Measurements from ENCODE around the gene TMPRSS13. TPM values are rescaled to one million over a fixed set of nuclear protein-coding genes. Genes with fewer than 3 reads are reported as not detected.

TMPRSS13 gene
- total RNA-seq, 2 experiments from 2014 or later: 2.0 to 2.6 TPM

- POLR2A ChIA-PET: interaction anchor here (0.6 kb wide), 1 partner anchor 147 kb away, joined by 3 read pairs; no protein-coding TSS in a partner anchor
- no peaks in the 10 kb centered on the region for H3K9me3 Mint-ChIP-seq
- H3K4me1 Mint-ChIP-seq (ENCODE audit: low read depth): peaks cover 6% of the 10 kb centered on the region
- CTCF ChIA-PET: no interaction called here
- H3K27me3 Mint-ChIP-seq: peaks cover 2% of the 10 kb centered on the region
- no peaks in the 10 kb centered on the region for H3K36me3 Mint-ChIP-seq
- H3K4me3 Mint-ChIP-seq: no peak overlapping the region
- no peak for DNase-seq
- intact Hi-C loops (cut with micrococcal nuclease): no loop called here
- H3K27ac Mint-ChIP-seq: no peak overlapping the region
Measured at GRCh38 chr11:117863383-117863782, 65.8 kb downstream of the TMPRSS13 start.

DNA sequence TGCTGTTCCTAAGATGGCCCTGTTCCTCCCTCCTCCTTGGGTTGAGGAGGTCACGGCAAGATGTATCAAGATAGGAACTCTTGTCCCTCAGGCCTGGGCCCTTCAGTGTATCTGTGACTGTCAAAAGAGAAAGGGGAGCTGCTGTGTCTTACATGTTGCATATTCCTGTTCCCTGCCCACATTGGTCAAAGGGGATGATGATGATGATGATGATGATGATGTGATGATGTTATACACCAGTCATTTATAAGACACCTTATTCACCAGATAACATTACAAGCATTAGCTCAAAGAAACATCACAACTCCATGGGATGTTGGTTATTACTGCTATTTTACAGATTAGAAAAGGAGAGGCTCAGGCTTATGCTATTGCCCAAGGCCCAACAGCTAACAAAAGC lies 66.4 kb downstream of the TMPRSS13 start:
- Mint-ChIP-seq H3K4me3 (no peak overlapping the region), H3K27ac (no peak overlapping the region), H3K4me1 (ENCODE audit: low read depth) (no peaks in the 10 kb centered on the region), H3K9me3 (no peaks in the 10 kb centered on the region), H3K27me3 (peaks cover 2% of the 10 kb centered on the region), H3K36me3 (no peaks in the 10 kb centered on the region)
- no peak for DNase-seq
- ChIA-PET CTCF (no interaction called here), POLR2A (no interaction called here)
- intact Hi-C loops (cut with micrococcal nuclease): no loop called here

DNA sequence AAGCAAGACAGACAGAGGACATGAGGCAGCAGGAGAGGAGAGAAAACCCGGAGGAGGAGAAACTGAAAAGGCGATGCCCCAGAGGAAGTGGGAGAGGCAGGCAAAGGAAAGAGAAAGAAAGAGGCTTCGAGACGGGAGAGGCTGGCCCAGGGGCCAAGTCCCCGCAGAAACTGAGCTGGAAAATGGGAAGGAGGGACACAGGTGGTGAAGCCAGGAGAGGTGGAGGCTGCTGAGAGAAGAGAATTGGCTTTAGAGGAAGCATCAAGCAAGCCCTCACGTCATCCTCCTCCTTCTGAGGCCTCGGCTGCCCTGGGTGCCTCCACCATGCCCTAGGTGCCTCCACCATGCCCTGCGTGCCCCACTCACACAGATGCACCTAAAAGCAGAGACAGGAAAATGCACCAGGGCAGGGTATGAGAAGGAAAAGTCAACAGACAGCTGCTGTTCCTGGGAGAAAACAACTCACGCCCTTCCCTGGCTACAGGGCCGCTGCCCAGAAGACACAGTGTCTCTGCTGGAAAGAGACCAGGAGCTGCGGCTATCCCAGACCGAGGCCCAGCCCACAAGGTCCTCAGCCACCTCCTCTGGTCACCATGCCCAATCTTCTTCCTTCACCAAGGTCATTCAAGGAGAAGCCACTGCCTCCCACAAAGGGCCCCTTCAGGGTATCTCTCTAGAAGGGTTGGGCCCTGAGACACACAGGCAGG lies 67.0 kb downstream of the TMPRSS13 start:
- CTCF ChIA-PET: no interaction called here
- POLR2A ChIA-PET: no interaction called here
- intact Hi-C loops (cut with micrococcal nuclease): no loop called here

GRCh38 chr11:117861151-117862018 lies 67.8 kb downstream of the TMPRSS13 start:
- peaks cover 4% of the 10 kb centered on the region for H3K27me3 Mint-ChIP-seq
- no peaks in the 10 kb centered on the region for H3K4me1 Mint-ChIP-seq (ENCODE audit: low read depth)
- DNase-seq: no peak
- H3K4me3 Mint-ChIP-seq: no peak overlapping the region
- no peaks in the 10 kb centered on the region for H3K9me3 Mint-ChIP-seq
- ChIA-PET POLR2A (no interaction called here), CTCF (interaction anchor here (1.5 kb wide), 1 partner anchor 18 kb away, joined by 3 read pairs; no protein-coding TSS in a partner anchor)
- H3K27ac Mint-ChIP-seq: no peak overlapping the region
- intact Hi-C loops (cut with micrococcal nuclease): no loop called here
- H3K36me3 Mint-ChIP-seq: no peaks in the 10 kb centered on the region

More for the DNA sequence above, 67.0 kb downstream of the TMPRSS13 start:
- no peak overlapping the region for H3K4me3 Mint-ChIP-seq
- no peaks in the 10 kb centered on the region for H3K9me3 Mint-ChIP-seq
- H3K27me3 Mint-ChIP-seq: peaks cover 2% of the 10 kb centered on the region
- no peak for DNase-seq
- no peaks in the 10 kb centered on the region for H3K4me1 Mint-ChIP-seq (ENCODE audit: low read depth)
- no peak overlapping the region for H3K27ac Mint-ChIP-seq
- no peaks in the 10 kb centered on the region for H3K36me3 Mint-ChIP-seq

DNA sequence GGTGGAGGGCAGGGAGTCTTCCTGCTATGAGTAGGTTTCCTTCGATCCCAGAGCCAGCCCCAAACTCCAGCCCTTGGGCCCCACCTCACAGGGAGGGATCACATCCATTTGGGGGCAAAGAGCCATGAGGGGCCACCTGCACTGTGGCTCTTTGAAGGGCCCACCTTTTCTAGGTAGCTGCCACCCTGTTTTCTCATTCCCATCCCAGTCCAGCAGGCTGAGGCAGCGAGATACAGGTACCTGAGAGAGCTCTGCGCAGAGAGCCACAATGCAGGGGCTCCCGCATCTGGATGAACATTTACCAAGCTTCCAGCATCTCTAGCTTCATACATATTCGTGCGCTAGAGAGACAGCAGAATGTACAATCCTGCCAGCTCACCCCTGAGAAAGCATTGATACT lies 69.1 kb downstream of the TMPRSS13 start:
- Mint-ChIP-seq H3K9me3 (no peaks in the 10 kb centered on the region), H3K27me3 (peaks cover 4% of the 10 kb centered on the region), H3K4me1 (ENCODE audit: low read depth) (no peaks in the 10 kb centered on the region), H3K36me3 (no peaks in the 10 kb centered on the region), H3K27ac (no peak overlapping the region), H3K4me3 (no peak overlapping the region)
- ChIA-PET CTCF (interaction anchor here (1.2 to 1.5 kb wide), 3 partner anchors 16 to 53 kb away, joined by 3 to 5 read pairs (median 3); no protein-coding TSS in a partner anchor), POLR2A (no interaction called here)
- no peak for DNase-seq
- intact Hi-C loops (cut with micrococcal nuclease): no loop called here

- Mint-ChIP-seq H3K9me3 (no peaks in the 10 kb centered on the region), H3K27ac (no peak overlapping the region), H3K4me3 (no peak overlapping the region), H3K36me3 (no peaks in the 10 kb centered on the region), H3K4me1 (ENCODE audit: low read depth) (no peaks in the 10 kb centered on the region), H3K27me3 (peaks cover 4% of the 10 kb centered on the region)
- POLR2A ChIA-PET: no interaction called here
- CTCF ChIA-PET: interaction anchor here (1.2 to 1.4 kb wide), 2 partner anchors 15 to 52 kb away, joined by 3 to 5 read pairs; no protein-coding TSS in a partner anchor
- intact Hi-C loops (cut with micrococcal nuclease): no loop called here
- DNase-seq: no peak
Measured at GRCh38 chr11:117859488-117860112, 69.6 kb downstream of the TMPRSS13 start.

DNA sequence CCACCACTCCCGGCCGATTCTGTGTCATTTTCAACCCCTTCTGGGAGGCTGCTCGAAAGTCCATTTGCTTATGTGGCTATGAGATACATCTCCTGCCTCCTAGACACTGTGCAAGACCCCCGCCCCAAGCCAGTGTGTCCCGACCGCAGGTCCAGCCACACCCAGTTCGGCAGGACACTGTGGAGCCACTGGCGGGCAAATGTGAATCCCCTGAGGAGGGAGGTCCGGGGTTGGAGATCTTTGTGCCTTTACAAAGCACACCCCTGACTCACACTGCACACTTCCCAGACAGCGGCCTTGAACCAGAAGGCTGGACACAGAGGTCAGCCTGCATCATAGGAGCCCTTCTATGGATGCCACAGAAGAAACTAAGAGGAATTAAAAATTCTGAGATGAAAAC lies 70.1 kb downstream of the TMPRSS13 start:
- Mint-ChIP-seq H3K27me3 (peaks cover 4% of the 10 kb centered on the region), H3K4me3 (no peak overlapping the region), H3K4me1 (ENCODE audit: low read depth) (no peaks in the 10 kb centered on the region), H3K9me3 (no peaks in the 10 kb centered on the region), H3K27ac (no peak overlapping the region), H3K36me3 (no peaks in the 10 kb centered on the region)
- CTCF ChIA-PET: interaction anchor here (1.4 kb wide), 1 partner anchor 52 kb away, joined by 5 read pairs; no protein-coding TSS in a partner anchor
- intact Hi-C loops (cut with micrococcal nuclease): no loop called here
- POLR2A ChIA-PET: no interaction called here
- DNase-seq: no peak

- H3K4me3 Mint-ChIP-seq: no peak overlapping the region
- peaks cover 2% of the 10 kb centered on the region for H3K4me1 Mint-ChIP-seq (ENCODE audit: low read depth)
- ChIA-PET CTCF (no interaction called here), POLR2A (no interaction called here)
- peaks cover 2% of the 10 kb centered on the region for H3K36me3 Mint-ChIP-seq
- intact Hi-C loops (cut with micrococcal nuclease): no loop called here
- H3K9me3 Mint-ChIP-seq: peaks cover 11% of the 10 kb centered on the region
- peaks cover 4% of the 10 kb centered on the region for H3K27me3 Mint-ChIP-seq
- H3K27ac Mint-ChIP-seq: no peak overlapping the region
- DNase-seq: no peak
Measured at GRCh38 chr11:117857734-117858414, 71.3 kb downstream of the TMPRSS13 start.

- no peak for DNase-seq
Measured at GRCh38 chr11:117855912-117856651, 73.1 kb downstream of the TMPRSS13 start.

GRCh38 chr11:117855186-117855845 lies 73.9 kb downstream of the TMPRSS13 start:
- no peak for DNase-seq
- ChIA-PET POLR2A (no interaction called here), CTCF (interaction anchor here (0.8 to 0.9 kb wide), 2 partner anchors 198 to 429 kb away, joined by 3 to 4 read pairs; no protein-coding TSS in a partner anchor)
- no peak overlapping the region for H3K4me3 Mint-ChIP-seq
- intact Hi-C loops (cut with micrococcal nuclease): no loop called here
- H3K36me3 Mint-ChIP-seq: peaks cover 2% of the 10 kb centered on the region
- peaks cover 6% of the 10 kb centered on the region for H3K27me3 Mint-ChIP-seq
- peaks cover 19% of the 10 kb centered on the region for H3K9me3 Mint-ChIP-seq
- H3K27ac Mint-ChIP-seq: no peak overlapping the region
- H3K4me1 Mint-ChIP-seq (ENCODE audit: low read depth): peaks cover 2% of the 10 kb centered on the region

More at GRCh38 chr11:117855912-117856651, 73.1 kb downstream of the TMPRSS13 start:
- Mint-ChIP-seq H3K36me3 (peaks cover 2% of the 10 kb centered on the region), H3K4me1 (ENCODE audit: low read depth) (peaks cover 2% of the 10 kb centered on the region), H3K27ac (no peak overlapping the region), H3K4me3 (no peak overlapping the region), H3K27me3 (peaks cover 7% of the 10 kb centered on the region), H3K9me3 (peaks cover 19% of the 10 kb centered on the region)
- ChIA-PET CTCF (no interaction called here), POLR2A (no interaction called here)
- intact Hi-C loops (cut with micrococcal nuclease): no loop called here

GRCh38 chr11:117852309-117852708 lies 76.9 kb downstream of the TMPRSS13 start:
- H3K4me1 Mint-ChIP-seq (ENCODE audit: low read depth): peaks cover 9% of the 10 kb centered on the region
- POLR2A ChIA-PET: no interaction called here
- H3K4me3 Mint-ChIP-seq: no peak overlapping the region
- intact Hi-C loops (cut with micrococcal nuclease): no loop called here
- no peak overlapping the region for H3K27ac Mint-ChIP-seq
- CTCF ChIA-PET: interaction anchor here (1.4 to 2.5 kb wide), 5 partner anchors 8 to 201 kb away, joined by 3 to 9 read pairs (median 6); no protein-coding TSS in a partner anchor
- H3K9me3 Mint-ChIP-seq: peaks cover 19% of the 10 kb centered on the region
- no peak for DNase-seq
- H3K27me3 Mint-ChIP-seq: peaks cover 6% of the 10 kb centered on the region
- H3K36me3 Mint-ChIP-seq: peaks cover 2% of the 10 kb centered on the region

All from activated CD4-positive, alpha-beta memory T cell treated with anti-CD3 and anti-CD28 coated beads for 36 hours (primary cell).